ENCODE measurements around the gene C1orf167.

The C1orf167 gene

GRCh38 chr1:11823366-11824137, 61.6 kb downstream of the C1orf167 start:
- no peak overlapping the region for H3K27ac ChIP-seq
- no peak for DNase-seq (ENCODE audit: low read depth, low spot score)

DNA sequence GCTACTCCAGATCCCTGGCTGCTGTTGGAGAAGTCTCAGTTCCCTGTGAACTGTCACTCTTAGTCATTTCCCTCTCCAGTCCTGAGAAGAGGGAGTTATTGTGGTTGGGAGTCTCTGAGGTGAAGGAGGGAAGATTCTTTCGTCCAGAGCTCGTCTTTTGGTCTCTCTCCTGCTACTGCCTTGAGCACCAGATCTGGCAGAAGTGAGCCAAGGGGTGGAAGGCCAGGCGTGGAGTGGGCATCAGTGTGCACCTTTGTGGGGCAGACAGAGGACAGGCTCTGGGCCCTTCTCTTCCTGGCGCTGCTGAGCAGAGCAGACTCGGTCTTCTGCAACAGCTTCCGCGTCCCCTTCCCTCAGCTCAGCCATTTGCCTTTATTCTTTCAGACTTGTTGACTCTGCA, 63.1 kb downstream of the C1orf167 start:
- H3K27ac ChIP-seq = no peak overlapping the region
- DNase-seq (ENCODE audit: low read depth, low spot score) = no peak

- no peak for DNase-seq (ENCODE audit: low read depth, low spot score)
- H3K27ac ChIP-seq = no peak overlapping the region
Observed at GRCh38 chr1:11826946-11827345, 65.0 kb downstream of the C1orf167 start.

GRCh38 chr1:11828511-11828910, 66.5 kb downstream of the C1orf167 start:
- DNase-seq (ENCODE audit: low read depth, low spot score) = no peak
- H3K27ac ChIP-seq = no peak overlapping the region

DNA sequence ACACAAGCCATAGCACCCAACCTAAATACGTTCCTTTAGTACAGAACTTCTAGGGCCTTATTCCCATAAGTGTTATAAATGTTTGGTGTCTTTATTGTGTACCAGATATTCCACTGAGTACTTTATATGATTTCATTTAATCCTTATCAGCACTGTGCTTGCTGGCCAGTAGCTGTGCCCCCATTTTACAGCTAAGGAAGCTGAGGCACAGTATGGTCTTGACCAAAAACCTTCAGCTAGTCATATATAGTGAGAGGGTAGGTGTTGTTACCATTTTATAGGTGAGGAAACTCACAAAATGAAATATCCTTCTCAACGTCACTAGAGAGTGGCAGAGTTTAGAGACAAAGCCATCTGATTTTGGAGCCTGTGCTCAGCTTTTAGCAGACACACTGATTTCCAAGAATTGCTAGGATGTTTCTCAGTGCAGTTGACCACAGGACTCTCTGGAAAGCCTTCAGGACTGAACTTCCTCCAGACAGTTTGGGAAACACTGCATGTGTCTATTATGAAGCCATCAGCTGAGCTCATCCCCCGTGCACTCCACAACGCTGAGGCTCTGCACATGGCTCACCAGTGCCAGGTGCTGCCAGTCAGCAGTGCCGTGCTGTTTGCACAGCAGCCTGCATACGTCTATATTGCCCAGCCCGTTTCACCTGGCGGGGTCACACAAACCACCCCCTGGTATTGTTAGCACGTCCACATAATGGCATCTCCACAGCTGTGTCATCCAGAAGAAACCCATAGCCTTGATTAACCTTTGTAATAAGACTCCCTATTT, 70.1 kb downstream of the C1orf167 start:
- DNase-seq (ENCODE audit: low read depth, low spot score) = no peak
- H3K27ac ChIP-seq = no peak overlapping the region

DNA sequence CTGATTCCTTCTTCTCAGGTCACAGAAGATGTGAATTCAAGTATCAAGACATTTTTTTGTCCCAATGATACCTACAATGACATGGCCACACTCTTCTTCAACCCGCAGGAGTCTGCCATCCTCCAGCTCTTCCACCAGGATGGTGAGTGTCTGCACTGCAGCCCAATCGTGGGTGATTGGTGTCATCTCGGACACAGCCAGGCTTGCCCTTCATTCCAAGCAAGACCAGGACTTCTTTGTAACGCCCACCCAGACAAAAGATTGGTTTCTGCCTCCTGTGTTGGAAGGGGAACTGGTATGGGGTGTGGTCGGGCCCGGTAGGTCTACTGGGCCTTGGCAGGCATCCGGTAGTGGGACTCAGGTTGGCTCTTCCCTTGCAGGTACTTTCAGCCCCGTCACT, 71.5 kb downstream of the C1orf167 start:
- no peak for DNase-seq (ENCODE audit: low read depth, low spot score)
- no peak overlapping the region for H3K27ac ChIP-seq

- H3K27ac ChIP-seq = no peak overlapping the region
- DNase-seq (ENCODE audit: low read depth, low spot score) = no peak
Observed at GRCh38 chr1:11833900-11834299, 71.9 kb downstream of the C1orf167 start.

- no peak for DNase-seq (ENCODE audit: low read depth, low spot score)
Observed at GRCh38 chr1:11835441-11836225, 73.6 kb downstream of the C1orf167 start.

GRCh38 chr1:11836955-11837766, 75.2 kb downstream of the C1orf167 start:
- no peak overlapping the region for H3K27ac ChIP-seq
- DNase-seq (ENCODE audit: low read depth, low spot score) = no peak

More at GRCh38 chr1:11835441-11836225, 73.6 kb downstream of the C1orf167 start:
- no peak overlapping the region for H3K27ac ChIP-seq

- no peak for DNase-seq (ENCODE audit: low read depth, low spot score)
Observed at GRCh38 chr1:11837767-11838348, 75.9 kb downstream of the C1orf167 start.

DNA sequence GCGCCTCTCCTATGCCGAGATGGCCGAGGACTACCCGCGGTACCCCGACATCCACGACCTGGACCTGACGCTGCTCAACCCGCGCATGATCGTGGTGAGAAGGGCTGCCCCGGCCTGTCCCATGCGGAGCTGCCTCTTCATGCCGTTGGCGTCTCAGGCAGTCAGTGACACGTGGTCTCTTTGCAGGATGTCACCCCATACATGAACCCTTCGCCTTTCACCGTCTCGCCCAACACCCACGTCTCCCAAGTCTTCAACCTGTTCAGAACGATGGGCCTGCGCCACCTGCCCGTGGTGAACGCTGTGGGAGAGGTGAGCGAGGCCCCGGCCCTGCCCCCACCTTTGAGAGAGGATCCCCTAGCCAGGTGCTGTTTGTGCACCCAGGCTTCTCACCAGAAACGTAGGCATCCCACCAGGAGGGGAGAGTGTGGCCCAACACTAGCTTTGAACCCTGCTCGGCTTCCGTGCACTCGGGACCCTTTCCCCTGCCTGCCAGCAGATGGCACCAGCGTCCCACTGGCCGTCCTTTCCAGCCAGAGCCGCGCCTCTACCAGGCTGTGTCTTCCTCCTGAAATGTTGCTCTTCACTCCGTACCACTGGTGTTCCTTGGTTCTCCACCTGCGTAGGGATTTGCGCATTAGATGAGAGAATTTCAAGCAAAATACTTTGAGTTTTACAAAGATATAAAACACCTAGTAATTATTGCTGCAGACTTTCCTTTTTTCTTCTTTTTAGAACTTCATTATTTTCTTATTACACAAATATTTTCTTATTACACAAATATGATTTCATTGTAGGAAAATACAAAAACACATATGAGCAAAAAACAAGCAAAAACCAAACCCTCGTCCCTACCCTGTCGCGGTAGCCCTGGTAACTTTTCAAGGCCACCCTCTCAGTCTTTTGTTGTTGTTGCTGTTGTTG, 76.6 kb downstream of the C1orf167 start:
- H3K27ac ChIP-seq = no peak overlapping the region
- DNase-seq (ENCODE audit: low read depth, low spot score) = no peak

More at GRCh38 chr1:11837767-11838348, 75.9 kb downstream of the C1orf167 start:
- H3K27ac ChIP-seq = no peak overlapping the region

Data from epithelial cell of prostate (primary cell).